NB4 (cell line): ENCODE data around the gene TCTN3.

Experiments
- CTCF ChIP-seq: IDR thresholded peaks from one replicate; pipeline ENCODE4 v1.5.1; 2012; ENCODE audit warnings: low read depth, low read length
- MAX ChIP-seq: IDR thresholded peaks from 2 replicates; pipeline ENCODE4 v1.6.1; 2011; ENCODE audit warnings: low read depth, low read length
- POLR2A ChIP-seq: IDR thresholded peaks from 2 replicates; pipeline ENCODE4 v1.6.1; 2011; ENCODE audit warnings: mild to moderate bottlenecking; ENCODE audit not compliant: insufficient read length; ENCODE audit errors: extremely low read depth

GRCh38 chr10:95691281-95691680 is 2.4 kb downstream of the TCTN3 start:
- TF ChIP-seq CTCF, result no peak
- no peak for TF ChIP-seq POLR2A
- TF ChIP-seq MAX, result no peak
